ENCODE results near the gene CHRNG.

DNA sequence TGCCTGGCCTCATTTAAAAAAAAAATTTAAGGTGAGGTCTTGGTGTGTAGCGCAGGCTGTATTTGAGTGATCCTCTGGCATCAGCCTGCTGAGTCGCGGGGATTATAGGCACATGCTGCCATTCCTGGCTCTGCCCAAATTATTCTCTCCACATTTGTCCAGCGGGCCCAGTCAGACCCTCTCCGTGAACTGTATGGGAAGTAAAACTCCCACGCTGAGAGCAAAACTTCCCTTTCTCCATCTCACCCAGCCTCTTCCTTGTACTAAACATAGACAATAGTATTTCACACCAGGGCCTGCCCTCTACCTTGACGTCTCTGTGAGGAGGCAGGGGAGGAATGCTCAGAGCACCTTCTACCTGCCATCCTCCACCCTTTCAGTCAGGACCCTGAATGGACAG, 48.0 kb downstream of the CHRNG start:
- TF ChIP-seq JUN (IDR thresholded peaks at IDR 0.05; ENCODE audit: borderline replicate concordance, insufficient read depth, insufficient read length, low read depth), result no peak
- TF ChIP-seq, protein P1, sequence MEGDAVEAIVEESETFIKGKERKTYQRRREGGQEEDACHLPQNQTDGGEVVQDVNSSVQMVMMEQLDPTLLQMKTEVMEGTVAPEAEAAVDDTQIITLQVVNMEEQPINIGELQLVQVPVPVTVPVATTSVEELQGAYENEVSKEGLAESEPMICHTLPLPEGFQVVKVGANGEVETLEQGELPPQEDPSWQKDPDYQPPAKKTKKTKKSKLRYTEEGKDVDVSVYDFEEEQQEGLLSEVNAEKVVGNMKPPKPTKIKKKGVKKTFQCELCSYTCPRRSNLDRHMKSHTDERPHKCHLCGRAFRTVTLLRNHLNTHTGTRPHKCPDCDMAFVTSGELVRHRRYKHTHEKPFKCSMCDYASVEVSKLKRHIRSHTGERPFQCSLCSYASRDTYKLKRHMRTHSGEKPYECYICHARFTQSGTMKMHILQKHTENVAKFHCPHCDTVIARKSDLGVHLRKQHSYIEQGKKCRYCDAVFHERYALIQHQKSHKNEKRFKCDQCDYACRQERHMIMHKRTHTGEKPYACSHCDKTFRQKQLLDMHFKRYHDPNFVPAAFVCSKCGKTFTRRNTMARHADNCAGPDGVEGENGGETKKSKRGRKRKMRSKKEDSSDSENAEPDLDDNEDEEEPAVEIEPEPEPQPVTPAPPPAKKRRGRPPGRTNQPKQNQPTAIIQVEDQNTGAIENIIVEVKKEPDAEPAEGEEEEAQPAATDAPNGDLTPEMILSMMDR (IDR thresholded peaks at IDR 0.05; ENCODE audit: extremely low read depth in 1 of 2, insufficient read depth in 1 of 2, low read depth in 1 of 2, low read length in 2 of 2), result no peak
- TF ChIP-seq GATA2 (IDR thresholded peaks at IDR 0.05; ENCODE audit: insufficient read depth, insufficient read length, low read depth, low read length), result no peak
- TF ChIP-seq MYC (IDR thresholded peaks at IDR 0.05; ENCODE audit: low read depth, low read length), result no peak

All from endothelial cell of umbilical vein (primary cell).